Measurements from ENCODE around the gene EIF4E3. TPM values are rescaled to one million over a fixed set of nuclear protein-coding genes. Genes with fewer than 3 reads are reported as not detected.
A peak's percentile ranks its signal among the peaks of the same experiment; 100 is the strongest.

The EIF4E3 gene
- polyA plus RNA-seq, 1 of the 3 experiments (the other 2 are of a cell fraction) = 0.67 TPM

GRCh38 chr3:71688121-71688520, 37.1 kb downstream of the EIF4E3 start (continued):
- TF ChIP-seq NRF1 (IDR thresholded peaks at IDR 0.05; ENCODE audit: low read depth, low read length) (no peak), CHD2 (IDR thresholded peaks at IDR 0.05; ENCODE audit: low read length, partially characterized antibody) (no peak), ELF1 (IDR thresholded peaks at IDR 0.05) (no peak), IRF3 (IDR thresholded peaks at IDR 0.05; ENCODE audit: low read depth, low read length) (no peak), MAX (IDR thresholded peaks at IDR 0.05; ENCODE audit: low read depth) (no peak), FOXJ3 (CRISPR knock-in tag; IDR thresholded peaks at IDR 0.05) (no peak), EP300 (IDR thresholded peaks at IDR 0.05; ENCODE audit: borderline replicate concordance in 1 of 2, low read depth in 1 of 2, low read length in 1 of 2) (peak in 1 of 2 experiments; percentile 60; a peak in 1 of 4 replicates)

- Histone ChIP-seq H4K20me1 (ENCODE audit: insufficient read depth) (no peaks in the 10 kb centered on the region), H2AFZ (ENCODE audit: low read depth) (no peak overlapping the region), H3K36me3 (replicated peaks in 1 of 2; ENCODE audit: control insufficient read depth in 1 of 2, insufficient read depth in 2 of 2, low read length in 1 of 2) (no peaks in the 10 kb centered on the region), H3K27ac (ENCODE audit: low read depth in 2 of 2, low read length in 1 of 2) (no peak overlapping the region), H3K9me2 (no peaks in the 10 kb centered on the region), H3K27me3 (ENCODE audit: insufficient read depth) (no peaks in the 10 kb centered on the region), H3F3A (replicated peaks; ENCODE audit: insufficient read depth) (no peaks in the 10 kb centered on the region), H3K9me3 (no peaks in the 10 kb centered on the region), H3K79me2 (ENCODE audit: insufficient read depth) (no peaks in the 10 kb centered on the region), H3K4me1 (ENCODE audit: control insufficient read depth in 1 of 2, insufficient read depth in 2 of 2, low read depth in 1 of 2, low read length in 1 of 2) (peaks cover 0 to 2% of the 10 kb centered on the region in 2 experiments; a peak in 3 of 4 replicates), H3K4me2 (no peak overlapping the region), H3K9ac (no peak overlapping the region), H3K4me3 (ENCODE audit: low read depth in 2 of 2, low read length in 1 of 2) (no peak overlapping the region)
- 86% methylated on average over 7 of the region's 7 CpGs for WGBS (ENCODE audit: low lambda C conversion rate)
- no peak for DNase-seq
- CTCF ChIA-PET = interaction anchor here (1.9 kb wide), 1 partner anchor 11 kb away, joined by 4 read pairs; no protein-coding TSS in a partner anchor
- POLR2A ChIA-PET = no interaction called here
- no peak for TF ChIP-seq FOXJ3 (CRISPR knock-in tag; IDR thresholded peaks at IDR 0.05)
Measured at GRCh38 chr3:71685686-71686085, 39.5 kb downstream of the EIF4E3 start.

GRCh38 chr3:71684757-71685386, 40.3 kb downstream of the EIF4E3 start:
- peak overlapping the region; percentile 25; the same call in 1 of the 2 replicates for H3K4me2 ChIP-seq
- no peak overlapping the region for H2AFZ ChIP-seq (ENCODE audit: low read depth)
- no peaks in the 10 kb centered on the region for H4K20me1 ChIP-seq (ENCODE audit: insufficient read depth)
- no peaks in the 10 kb centered on the region for H3K79me2 ChIP-seq (ENCODE audit: insufficient read depth)
- no peak overlapping the region; a peak in 1 of 4 replicates for H3K27ac ChIP-seq (ENCODE audit: low read depth in 2 of 2, low read length in 1 of 2)
- 32% methylated on average over 6 of the region's 6 CpGs for WGBS (ENCODE audit: low lambda C conversion rate)
- H3K36me3 ChIP-seq (replicated peaks in 1 of 2; ENCODE audit: control insufficient read depth in 1 of 2, insufficient read depth in 2 of 2, low read length in 1 of 2) = no peaks in the 10 kb centered on the region
- H3K4me3 ChIP-seq (ENCODE audit: low read depth in 2 of 2, low read length in 1 of 2) = no peak overlapping the region
- no peak for TF ChIP-seq CTCF (IDR thresholded peaks at IDR 0.05)
- TF ChIP-seq, protein P1, sequence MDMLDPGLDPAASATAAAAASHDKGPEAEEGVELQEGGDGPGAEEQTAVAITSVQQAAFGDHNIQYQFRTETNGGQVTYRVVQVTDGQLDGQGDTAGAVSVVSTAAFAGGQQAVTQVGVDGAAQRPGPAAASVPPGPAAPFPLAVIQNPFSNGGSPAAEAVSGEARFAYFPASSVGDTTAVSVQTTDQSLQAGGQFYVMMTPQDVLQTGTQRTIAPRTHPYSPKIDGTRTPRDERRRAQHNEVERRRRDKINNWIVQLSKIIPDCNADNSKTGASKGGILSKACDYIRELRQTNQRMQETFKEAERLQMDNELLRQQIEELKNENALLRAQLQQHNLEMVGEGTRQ (IDR thresholded peaks at IDR 0.05; ENCODE audit: borderline replicate concordance, low read depth, low read length) = no peak
- peak; percentile 69 for TF ChIP-seq JUND (IDR thresholded peaks at IDR 0.05)
- peak; percentile 85 for TF ChIP-seq FOSL2 (IDR thresholded peaks at IDR 0.05; ENCODE audit: borderline replicate concordance, low read depth)
- TF ChIP-seq TCF12 (IDR thresholded peaks at IDR 0.05) = peak; percentile 53; the same call in 1 of the 2 replicates
- TF ChIP-seq EP300 (IDR thresholded peaks at IDR 0.05; ENCODE audit: borderline replicate concordance in 1 of 2, low read depth in 1 of 2, low read length in 1 of 2) = peak in 1 of 2 experiments; percentile 14; a peak in 1 of 4 replicates
- DNase-seq = no peak
- no peaks in the 10 kb centered on the region for H3F3A ChIP-seq (replicated peaks; ENCODE audit: insufficient read depth)
- H3K9ac ChIP-seq = no peak overlapping the region
- no peaks in the 10 kb centered on the region for H3K27me3 ChIP-seq (ENCODE audit: insufficient read depth)
- POLR2A ChIA-PET = no interaction called here
- H3K9me3 ChIP-seq = no peaks in the 10 kb centered on the region
- H3K9me2 ChIP-seq = no peaks in the 10 kb centered on the region
- H3K4me1 ChIP-seq (ENCODE audit: control insufficient read depth in 1 of 2, insufficient read depth in 2 of 2, low read depth in 1 of 2, low read length in 1 of 2) = no peaks in the 10 kb centered on the region; a peak in 1 of 4 replicates
- CTCF ChIA-PET = no interaction called here

Data from SK-N-SH (cell line).